Metanephros (tissue), 2 donors: ENCODE data around the gene RARS2. TPM values are rescaled to one million over a fixed set of nuclear protein-coding genes. Genes with fewer than 3 reads are reported as not detected.

Experiments used
- small RNA-seq: library from RNA; depleted of rRNA; stranded (forward); fragments of <200 nt; gene quantifications from one replicate; pipeline ENCODE3, GENCODE V24; 2014; ENCODE audit warnings: low replicate concordance
- total RNA-seq: library from RNA; depleted of rRNA; stranded (reverse); fragments of >200 nt; gene quantifications from one replicate; pipeline ENCODE4 v1.2.3, GENCODE V29; 2014

RARS2 gene, protein sequence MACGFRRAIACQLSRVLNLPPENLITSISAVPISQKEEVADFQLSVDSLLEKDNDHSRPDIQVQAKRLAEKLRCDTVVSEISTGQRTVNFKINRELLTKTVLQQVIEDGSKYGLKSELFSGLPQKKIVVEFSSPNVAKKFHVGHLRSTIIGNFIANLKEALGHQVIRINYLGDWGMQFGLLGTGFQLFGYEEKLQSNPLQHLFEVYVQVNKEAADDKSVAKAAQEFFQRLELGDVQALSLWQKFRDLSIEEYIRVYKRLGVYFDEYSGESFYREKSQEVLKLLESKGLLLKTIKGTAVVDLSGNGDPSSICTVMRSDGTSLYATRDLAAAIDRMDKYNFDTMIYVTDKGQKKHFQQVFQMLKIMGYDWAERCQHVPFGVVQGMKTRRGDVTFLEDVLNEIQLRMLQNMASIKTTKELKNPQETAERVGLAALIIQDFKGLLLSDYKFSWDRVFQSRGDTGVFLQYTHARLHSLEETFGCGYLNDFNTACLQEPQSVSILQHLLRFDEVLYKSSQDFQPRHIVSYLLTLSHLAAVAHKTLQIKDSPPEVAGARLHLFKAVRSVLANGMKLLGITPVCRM
- total RNA-seq, result 30.9 TPM

DNA sequence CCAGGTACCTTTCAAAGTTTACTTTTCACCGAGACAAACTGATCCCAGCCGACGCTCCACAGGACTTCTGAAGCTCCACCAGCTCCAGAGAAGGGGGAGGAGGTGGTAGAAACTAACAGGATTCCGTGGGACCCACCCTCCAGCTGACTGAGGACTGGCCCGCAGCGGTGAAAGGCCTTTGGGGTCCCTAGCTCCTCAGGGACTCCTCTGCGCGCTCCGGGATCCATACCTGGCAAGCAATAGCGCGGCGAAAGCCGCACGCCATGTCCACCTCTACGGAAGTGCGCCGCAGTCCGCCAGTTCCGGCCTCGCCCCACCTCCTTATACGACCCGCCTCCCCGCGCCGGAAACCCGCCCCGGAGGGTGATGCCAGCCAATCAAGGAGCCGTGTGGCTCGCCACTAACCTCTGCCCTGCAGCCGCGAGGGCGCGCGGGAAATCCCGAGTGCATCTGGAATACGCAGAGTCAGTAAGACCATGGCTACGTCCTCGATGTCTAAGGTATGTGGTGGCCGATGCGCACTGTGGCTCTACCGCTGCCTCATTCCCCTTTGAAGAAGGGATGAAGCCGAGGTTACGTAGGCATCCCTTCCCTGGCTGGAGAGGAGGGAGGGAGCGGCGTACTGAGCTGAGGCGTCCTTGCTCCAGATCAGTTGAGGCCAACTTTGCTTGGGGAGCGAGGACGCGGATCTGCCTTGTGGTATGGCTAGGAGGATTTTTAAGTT, at the start of gene RARS2, which contains the start of gene ORC3:
RARS2 (minus strand) TSS at position 295 of the 724 bp plus-strand sequence; CDS start at position 265, 30 bp downstream.
ORC3 (plus strand) TSS at position 443 of the 724 bp plus-strand sequence; CDS start at position 477, 34 bp downstream.

DNA sequence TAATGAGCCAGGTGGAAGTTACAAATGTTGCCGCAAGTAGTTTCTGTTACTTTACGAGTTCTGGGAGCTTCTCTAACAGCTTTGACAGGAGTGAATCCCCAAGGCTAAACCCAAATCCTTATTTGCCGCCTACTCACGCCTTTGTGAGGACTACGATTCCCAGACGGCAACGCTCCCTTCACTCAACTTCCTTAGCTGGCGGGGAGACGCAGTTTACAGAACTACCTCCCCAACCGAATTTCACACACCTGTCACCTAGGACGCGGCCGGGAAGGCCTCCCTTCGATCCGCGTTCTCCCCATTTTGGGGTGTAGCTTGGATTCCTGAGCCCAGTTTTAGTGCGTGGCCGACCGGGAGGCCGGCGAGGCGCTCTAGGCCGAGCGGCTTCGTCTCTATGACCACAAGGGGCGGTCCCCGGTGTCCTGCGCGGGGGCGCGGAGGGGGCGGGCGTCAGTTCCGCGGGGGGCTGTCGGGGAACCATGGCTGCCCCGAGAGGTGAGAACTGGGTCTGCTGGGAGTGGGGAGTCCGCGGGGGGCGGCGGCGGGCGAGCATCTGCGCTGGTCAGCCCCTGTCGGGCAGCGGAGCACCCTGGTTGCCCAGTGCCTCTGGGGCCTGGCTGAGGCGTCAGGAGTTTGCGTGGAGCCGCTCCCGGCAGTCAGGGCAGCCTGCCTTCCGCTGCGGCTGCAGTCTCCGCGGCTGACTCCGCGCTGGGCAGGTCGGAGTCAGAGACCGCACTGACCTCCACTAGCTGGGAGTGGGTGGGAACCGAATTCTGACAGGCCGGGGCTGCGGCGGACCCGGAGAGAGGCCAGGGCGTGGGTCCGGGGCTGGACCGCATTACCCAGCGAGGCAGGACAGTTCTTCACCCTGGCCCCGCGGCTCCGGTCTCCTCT, 117.0 kb downstream of the RARS2 start, which contains the start of gene SLC35A1:
SLC35A1 (plus strand) TSS at position 450 of the 894 bp plus-strand sequence; CDS start at position 480, 30 bp downstream.

Small RNA genes lying within 50 kb of the gene (small RNA-seq; reads per million reads assigned to genes)
- not detected for gene RNU6-444P

Other genes with a start within 250 kb of the RARS2 start
- gene C6orf163, start 245.2 kb downstream of the RARS2 start, total RNA-seq, result 6.2 TPM
- gene CFAP206, start 182.0 kb downstream of the RARS2 start, total RNA-seq, result 4.0 TPM
- 21.9 TPM for gene SLC35A1, start 117.0 kb downstream of the RARS2 start, total RNA-seq
- gene ORC3, start 148 bp upstream of the RARS2 start, total RNA-seq, result 22.0 TPM
- 50.9 TPM for gene AKIRIN2, start 112.2 kb upstream of the RARS2 start, total RNA-seq